Common myeloid progenitor, CD34-positive (primary cell): ENCODE results near the gene SLC7A4.
"Not testable (repeated sequence)": the region's sequence is repeated elsewhere in the genome, so short reads cannot be mapped to it uniquely, and the experiment has no call there.

ENCODE experiments used
- CTCF ChIA-PET: fragments of 350-600 bp; sonication (Branson Sonifier 250); formaldehyde crosslinking; loops from one replicate; lab custom pipeline; 2021; ENCODE audit warnings: antibody characterized with exemption; lab: Charles Lee
- POLR2A ChIA-PET: fragments of 350-600 bp; sonication (Branson Sonifier 250); formaldehyde crosslinking; loops from one replicate; lab custom pipeline; 2021; ENCODE audit warnings: antibody characterized with exemption; lab: Charles Lee
- DNase-seq, 3 donors: peaks; one replicate each; pipeline versions ENCODE4 v3.0.0 to v3.0.0-alpha.2; 2013
- H3K27ac ChIP-seq, 2 experiments: 1 replicate in 1 of 2; 2 replicates in 1 of 2; pipeline ENCODE4 v1.7.0; 2013; ENCODE audit warnings: inconsistent platforms in 2 of 2, low read length in 2 of 2, mild to moderate bottlenecking in 2 of 2, low read depth in 1 of 2, moderate library complexity in 1 of 2; ENCODE audit not compliant: severe bottlenecking in 2 of 2, insufficient read depth in 1 of 2, poor library complexity in 1 of 2
- H3K27me3 ChIP-seq, 5 experiments: replicated peaks in 2 of 5; 1 replicate in 3 of 5; 2 replicates in 2 of 5; pipeline versions ENCODE4 v1.6.1 to v1.7.0; 2013; ENCODE audit warnings: low read length in 4 of 5, mild to moderate bottlenecking in 2 of 5, moderate library complexity in 2 of 5, inconsistent platforms in 1 of 5; ENCODE audit not compliant: insufficient read depth in 5 of 5, control insufficient read depth in 4 of 5
- H3K36me3 ChIP-seq, 4 experiments: 1 replicate in 2 of 4; 2 replicates in 2 of 4; pipeline versions ENCODE4 v1.6.1 to v1.7.0; 2013; ENCODE audit warnings: low read length in 3 of 4, control low read depth in 1 of 4, mild to moderate bottlenecking in 1 of 4; ENCODE audit not compliant: control insufficient read depth in 4 of 4, insufficient read depth in 4 of 4
- H3K4me1 ChIP-seq, 4 experiments: 1 replicate in 3 of 4; 2 replicates in 1 of 4; pipeline versions ENCODE4 v1.6.1 to v1.7.1; 2013; ENCODE audit warnings: low read length in 3 of 4, mild to moderate bottlenecking in 3 of 4, control low read depth in 1 of 4, inconsistent platforms in 1 of 4, moderate library complexity in 1 of 4; ENCODE audit not compliant: control insufficient read depth in 4 of 4, insufficient read depth in 4 of 4; ENCODE audit errors: control extremely low read depth in 1 of 4
- H3K4me3 ChIP-seq, 7 experiments: 1 replicate in 4 of 7; 2 replicates in 3 of 7; pipeline versions ENCODE4 v1.5.1 to v1.7.0; 2013; ENCODE audit warnings: mild to moderate bottlenecking in 7 of 7, low read length in 6 of 7, moderate library complexity in 6 of 7, inconsistent platforms in 2 of 7, low read depth in 2 of 7, control low read depth in 1 of 7; ENCODE audit not compliant: insufficient read depth in 4 of 7, control insufficient read depth in 1 of 7; ENCODE audit errors: extremely low read depth in 1 of 7
- H3K9me3 ChIP-seq, 5 experiments: 1 replicate in 4 of 5; 2 replicates in 1 of 5; pipeline versions ENCODE4 v1.6.1 to v1.7.1; 2013; ENCODE audit warnings: low read length in 4 of 5, mild to moderate bottlenecking in 2 of 5, inconsistent platforms in 1 of 5, low read depth in 1 of 5, moderate library complexity in 1 of 5; ENCODE audit not compliant: control insufficient read depth in 4 of 5, insufficient read depth in 2 of 5; ENCODE audit errors: control extremely low read depth in 1 of 5
- WGBS: methylation state at CpG from one replicate; pipeline ENCODE4 v1.1.5; 2013; ENCODE audit not compliant: insufficient coverage; 5-methylcytosine and 5-hydroxymethylcytosine counted together

SLC7A4 gene

DNA sequence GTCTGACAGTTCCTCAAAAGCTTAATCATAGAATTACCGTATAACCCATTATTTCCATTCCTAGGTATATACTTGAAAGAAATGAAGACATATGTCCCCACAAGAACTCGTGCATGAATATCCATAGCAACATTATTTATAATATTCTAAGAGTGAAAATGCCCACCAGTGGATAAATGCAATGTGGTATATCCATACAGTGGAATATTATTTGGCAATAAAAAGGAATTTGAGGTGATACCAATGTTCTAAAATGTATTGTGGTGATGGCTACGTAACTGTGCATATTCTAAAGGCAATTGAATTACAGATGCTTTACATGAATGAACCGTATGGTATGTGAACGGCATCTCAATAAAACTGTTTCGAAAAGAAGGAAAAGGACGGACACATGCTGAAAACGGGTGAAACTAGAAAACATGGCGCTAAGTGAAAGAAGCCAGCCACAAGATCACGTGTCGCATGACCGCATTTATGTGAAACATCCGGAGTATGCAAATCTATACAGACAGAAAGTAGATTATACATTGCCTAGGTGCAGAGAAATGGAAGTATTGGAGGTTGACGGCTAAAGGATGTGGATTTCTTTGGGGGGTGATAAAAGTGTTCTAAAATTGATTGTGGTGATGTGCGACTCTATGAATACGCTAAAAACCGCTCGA is 29.4 kb upstream of the SLC7A4 start:
- H3K4me3 ChIP-seq, POLR2A ChIA-PET, CTCF ChIA-PET, H3K36me3 ChIP-seq, H3K27ac ChIP-seq, H3K4me1 ChIP-seq, DNase-seq, H3K9me3 ChIP-seq, H3K27me3 ChIP-seq: not testable (repeated sequence)
- WGBS = 99% methylated on average over 10 of the region's 18 CpGs

DNA sequence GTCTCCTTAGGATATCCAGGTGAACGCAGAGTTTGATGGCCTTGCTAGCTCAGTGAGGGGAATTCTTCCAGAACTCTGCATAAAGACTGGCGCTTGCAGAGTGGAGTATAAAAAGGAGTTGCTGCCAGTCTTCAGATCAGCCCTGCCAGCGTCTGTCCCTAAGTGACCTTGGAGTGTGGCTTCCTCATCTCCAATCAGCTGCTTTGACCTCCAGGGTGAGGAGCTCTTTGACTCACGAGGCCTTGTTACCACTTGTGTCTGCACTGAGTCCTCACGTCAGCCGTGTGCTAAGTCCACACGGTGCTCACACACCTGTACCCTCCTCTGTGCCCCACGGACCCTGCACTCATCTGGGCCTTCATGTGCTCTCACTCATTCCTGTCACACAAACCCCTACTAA is 28.0 kb upstream of the SLC7A4 start:
- no CpG with 5 or more reads among the region's 8 CpGs for WGBS
- H3K9me3 ChIP-seq, CTCF ChIA-PET, H3K36me3 ChIP-seq, H3K27me3 ChIP-seq, H3K27ac ChIP-seq, H3K4me3 ChIP-seq, POLR2A ChIA-PET, DNase-seq: not testable (repeated sequence)
- H3K4me1 ChIP-seq = peaks cover 0 to 15% (median 13%) of the 10 kb centered on the region in 4 experiments

DNA sequence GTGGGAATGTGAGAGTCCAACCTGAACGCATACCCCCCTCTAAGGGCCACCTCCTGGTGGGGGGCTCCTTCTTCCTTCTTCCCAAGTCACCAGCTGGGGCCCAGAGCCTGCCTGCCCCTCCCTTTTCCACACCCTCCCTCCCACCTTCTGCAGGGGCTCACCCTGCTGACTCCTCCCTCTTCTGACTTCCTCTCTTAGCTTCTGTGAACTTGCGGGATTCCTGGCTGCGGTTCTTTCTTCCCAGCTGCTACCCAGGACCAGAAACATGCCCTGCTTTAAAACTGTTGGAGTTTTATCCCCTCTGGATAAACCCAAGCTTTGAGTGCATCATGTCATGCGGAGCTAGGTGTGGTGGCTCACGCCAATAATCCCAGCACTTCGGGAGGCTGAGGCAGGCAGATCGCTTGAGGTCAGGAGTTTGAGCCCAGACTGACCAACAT is 23.5 kb upstream of the SLC7A4 start:
- peak in 2 of 3 donors; percentile 58 to 60 for DNase-seq
- Histone ChIP-seq H3K27me3 (peaks cover 0 to 8% (median 2%) of the 10 kb centered on the region in 5 experiments), H3K36me3 (no peaks in the 10 kb centered on the region), H3K9me3 (no peaks in the 10 kb centered on the region), H3K4me3 (peak overlapping the region in 5 of 7 experiments; percentile 13 to 63 (median 31)), H3K27ac (no peak overlapping the region), H3K4me1 (peaks cover 0 to 18% (median 16%) of the 10 kb centered on the region in 4 experiments)
- ChIA-PET CTCF (interaction anchor here (0.8 to 1.4 kb wide), 3 partner anchors 41 to 54 kb away, joined by 3 to 4 read pairs (median 3); partner anchors contain the start of genes P2RX6 and THAP7), POLR2A (no interaction called here)
- 18% methylated on average over 7 of the region's 7 CpGs for WGBS

- Histone ChIP-seq H3K4me1 (peaks cover 0 to 18% (median 16%) of the 10 kb centered on the region in 4 experiments), H3K27ac (no peak overlapping the region), H3K27me3 (peaks cover 0 to 8% (median 2%) of the 10 kb centered on the region in 5 experiments), H3K36me3 (no peaks in the 10 kb centered on the region), H3K9me3 (no peaks in the 10 kb centered on the region), H3K4me3 (peak overlapping the region in 6 of 7 experiments; percentile 13 to 63 (median 25))
- DNase-seq = no peak
- ChIA-PET CTCF (interaction anchor here (0.8 to 1.4 kb wide), 3 partner anchors 40 to 54 kb away, joined by 3 to 4 read pairs (median 3); partner anchors contain the start of genes P2RX6 and THAP7), POLR2A (no interaction called here)
- 42% methylated on average over 4 of the region's 4 CpGs for WGBS
Observed at GRCh38 chr22:21055564-21055834, 23.1 kb upstream of the SLC7A4 start.

DNA sequence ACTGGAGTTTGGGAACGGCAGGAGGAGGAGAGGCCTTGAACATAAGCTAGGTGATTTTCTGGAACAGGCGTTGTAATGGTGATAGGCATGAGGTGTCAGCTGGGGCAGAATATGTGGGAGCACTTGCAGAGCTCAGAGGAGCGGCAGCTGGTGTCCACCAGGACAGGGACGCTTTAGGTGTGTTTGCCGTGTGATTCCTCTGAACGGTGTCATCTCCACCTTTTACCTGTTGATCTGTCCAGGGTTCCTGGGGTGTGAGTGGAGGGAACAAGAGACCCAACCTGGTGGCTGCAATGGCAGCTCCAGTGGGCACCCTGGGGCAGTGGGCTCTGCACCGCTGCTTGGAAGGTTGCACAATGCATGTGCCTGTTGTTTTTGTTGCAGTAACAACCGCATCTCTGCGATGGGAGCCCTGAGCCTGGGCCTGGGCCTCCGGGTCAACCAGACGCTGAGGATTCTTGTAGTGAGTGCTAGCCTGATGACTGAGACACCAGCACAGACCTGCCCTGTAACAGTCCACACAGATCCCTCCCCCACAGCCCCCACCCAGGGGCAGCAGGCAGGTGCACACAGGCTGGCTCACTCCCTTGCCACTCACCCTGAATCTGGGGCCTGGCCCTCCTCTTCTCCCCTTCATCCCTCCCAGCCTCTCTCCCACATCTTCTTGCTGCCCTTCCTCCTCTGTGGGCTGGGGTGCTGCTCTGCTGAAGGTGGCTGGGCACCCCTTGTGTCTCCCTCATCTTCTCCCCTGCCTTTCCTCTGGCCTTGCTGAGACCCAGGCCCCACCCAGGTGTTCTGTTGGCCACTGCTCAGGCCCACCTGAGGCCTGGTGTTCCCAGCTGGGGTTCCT is 22.6 kb upstream of the SLC7A4 start:
- ChIA-PET POLR2A (interaction anchor here (0.6 kb wide), 1 partner anchor 34 kb away, joined by 3 read pairs; no protein-coding TSS in a partner anchor), CTCF (interaction anchor here (0.8 to 1.4 kb wide), 2 partner anchors 40 to 53 kb away, joined by 3 read pairs; partner anchors contain the start of genes P2RX6 and THAP7)
- Histone ChIP-seq H3K4me1 (peaks cover 0 to 18% (median 16%) of the 10 kb centered on the region in 4 experiments), H3K27me3 (peaks cover 0 to 8% (median 2%) of the 10 kb centered on the region in 5 experiments), H3K9me3 (no peaks in the 10 kb centered on the region), H3K4me3 (peak overlapping the region in 1 of 7 experiments; percentile 15), H3K27ac (no peak overlapping the region), H3K36me3 (no peaks in the 10 kb centered on the region)
- DNase-seq = no peak
- WGBS = 92% methylated on average over 7 of the region's 11 CpGs

DNA sequence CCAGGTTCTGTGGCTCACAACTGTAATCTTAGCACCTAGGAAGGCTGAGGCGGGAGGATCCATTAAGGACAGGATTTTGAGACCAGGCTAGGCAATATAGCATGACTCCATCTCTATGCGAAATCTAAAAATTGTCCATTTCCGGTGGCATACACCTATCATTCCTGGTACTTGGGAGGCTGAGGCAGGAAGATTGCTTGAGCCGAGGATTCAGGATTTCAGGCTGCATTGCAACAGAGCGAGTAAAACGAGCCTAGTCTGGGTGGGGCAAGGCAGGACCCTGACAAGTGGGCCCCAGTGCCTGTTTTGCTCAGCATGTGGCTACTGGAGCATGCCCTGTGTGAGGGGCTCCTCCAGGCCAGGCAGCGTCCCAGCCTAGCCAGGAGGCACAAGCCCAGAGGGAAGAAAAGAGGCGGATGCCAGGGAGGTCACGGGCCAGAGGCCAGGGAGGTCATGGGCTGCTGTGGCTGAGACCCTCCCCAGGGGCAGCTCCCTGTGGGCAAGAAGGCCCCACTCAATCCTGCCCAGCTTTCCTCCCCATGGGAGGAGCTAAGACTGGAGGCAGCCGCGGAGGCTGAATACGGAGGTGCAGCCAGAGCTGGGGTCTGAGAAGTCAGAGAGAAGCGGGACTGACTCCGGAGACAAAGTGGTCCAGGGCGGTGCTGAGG is 21.8 kb upstream of the SLC7A4 start:
- no peaks in the 10 kb centered on the region for H3K36me3 ChIP-seq
- no peak for DNase-seq
- POLR2A ChIA-PET = interaction anchor here (0.6 kb wide), 1 partner anchor 33 kb away, joined by 3 read pairs; no protein-coding TSS in a partner anchor
- H3K9me3 ChIP-seq = no peaks in the 10 kb centered on the region
- peaks cover 0 to 8% (median 2%) of the 10 kb centered on the region in 5 experiments for H3K27me3 ChIP-seq
- CTCF ChIA-PET = no interaction called here
- H3K4me1 ChIP-seq = peaks cover 0 to 18% (median 16%) of the 10 kb centered on the region in 4 experiments
- no peak overlapping the region for H3K4me3 ChIP-seq
- WGBS = 95% methylated on average over 15 of the region's 15 CpGs
- H3K27ac ChIP-seq = no peak overlapping the region
